CD14-positive monocyte (primary cell): Measurements from ENCODE around the gene CUBN. TPM values are rescaled to one million over a fixed set of nuclear protein-coding genes. Genes with fewer than 3 reads are reported as not detected.

Experiments used
- DNase-seq, 3 donors: peaks; one replicate each; pipeline ENCODE4 v3.0.0-alpha.2; 2011 to 2022
- H2AFZ ChIP-seq: 2 replicates; pipeline ENCODE4 v1.6.0; 2012; ENCODE audit warnings: mild to moderate bottlenecking, low read depth, low read length, inconsistent platforms; ENCODE audit not compliant: insufficient read depth, poor library complexity, severe bottlenecking
- H3K27ac ChIP-seq, 2 donors: 1 replicate in 1 of 2; 2 replicates in 1 of 2; pipeline ENCODE4 v1.5.1; 2012 to 2013; ENCODE audit warnings: low read length in 2 of 2, control low read depth in 1 of 2, inconsistent platforms in 1 of 2, low read depth in 1 of 2, mild to moderate bottlenecking in 1 of 2
- H3K27me3 ChIP-seq, 2 donors: one replicate each; pipeline versions ENCODE4 v1.6.0 to v1.6.1; 2011 to 2013; ENCODE audit warnings: low read length in 2 of 2; ENCODE audit not compliant: control insufficient read depth in 2 of 2, insufficient read depth in 2 of 2
- H3K36me3 ChIP-seq, 2 donors: replicated peaks in 1 of 2; 1 replicate in 1 of 2; 2 replicates in 1 of 2; pipeline versions ENCODE4 v1.5.1 to v1.6.1; 2012 to 2013; ENCODE audit warnings: low read length in 2 of 2, control low read depth in 1 of 2, inconsistent platforms in 1 of 2, mild to moderate bottlenecking in 1 of 2; ENCODE audit not compliant: insufficient read depth in 2 of 2, control insufficient read depth in 1 of 2
- H3K4me1 ChIP-seq, 2 donors: 1 replicate in 1 of 2; 2 replicates in 1 of 2; pipeline versions ENCODE4 v1.5.1 to v1.6.1; 2012 to 2013; ENCODE audit warnings: low read length in 2 of 2, control low read depth in 1 of 2, inconsistent platforms in 1 of 2, mild to moderate bottlenecking in 1 of 2, moderate library complexity in 1 of 2; ENCODE audit not compliant: insufficient read depth in 2 of 2, control insufficient read depth in 1 of 2
- H3K4me2 ChIP-seq: replicated peaks from 2 replicates; pipeline ENCODE3; 2012; ENCODE audit warnings: low read length, moderate library complexity, mild to moderate bottlenecking; ENCODE audit not compliant: poor library complexity, severe bottlenecking; ENCODE audit errors: extremely low read depth
- H3K4me3 ChIP-seq, 3 experiments: fragments of 200-600 bp in 1 of 3; sonication (generic) in 1 of 3; replicated peaks in 1 of 3; 1 replicate in 2 of 3; 2 replicates in 1 of 3; pipeline ENCODE4 v1.5.1; 2011 to 2013; ENCODE audit warnings: low read length in 3 of 3, mild to moderate bottlenecking in 3 of 3, control low read depth in 2 of 3, low read depth in 2 of 3, inconsistent platforms in 1 of 3, moderate library complexity in 1 of 3
- H3K79me2 ChIP-seq: 2 replicates; pipeline ENCODE4 v1.6.0; 2012; ENCODE audit warnings: mild to moderate bottlenecking, control low read depth, inconsistent platforms, low read length, moderate library complexity; ENCODE audit not compliant: insufficient read depth
- H3K9ac ChIP-seq: 2 replicates; pipeline ENCODE4 v1.6.0; 2017; ENCODE audit warnings: low read length, mild to moderate bottlenecking; ENCODE audit not compliant: insufficient read depth, poor library complexity, severe bottlenecking
- H3K9me3 ChIP-seq, 2 donors: replicated peaks in 1 of 2; 1 replicate in 1 of 2; 2 replicates in 1 of 2; pipeline versions ENCODE4 v1.5.1 to v1.6.1; 2012 to 2013; ENCODE audit warnings: low read length in 2 of 2, control low read depth in 1 of 2; ENCODE audit not compliant: control insufficient read depth in 1 of 2, insufficient read depth in 1 of 2
- H4K20me1 ChIP-seq: 2 replicates; pipeline ENCODE4 v1.6.0; 2012; ENCODE audit warnings: mild to moderate bottlenecking, low read length, control low read depth, moderate library complexity; ENCODE audit not compliant: insufficient read depth
- H3K27ac Mint-ChIP-seq, 7 donors: one replicate each; pipeline ENCODE4 v1.8.0; 2020; ENCODE audit warnings: mild to moderate bottlenecking in 7 of 7, mixed read lengths in 7 of 7, moderate library complexity in 6 of 7, inconsistent platforms in 2 of 7
- H3K27me3 Mint-ChIP-seq, 3 donors: one replicate each; pipeline ENCODE4 v1.8.0; 2021 to 2022; ENCODE audit warnings: low read depth in 3 of 3, mild to moderate bottlenecking in 3 of 3, mixed read lengths in 3 of 3, moderate library complexity in 3 of 3, inconsistent platforms in 1 of 3
- H3K36me3 Mint-ChIP-seq, 2 donors: one replicate each; pipeline ENCODE4 v1.8.0; 2020; ENCODE audit warnings: mixed read lengths in 2 of 2, inconsistent platforms in 1 of 2, mild to moderate bottlenecking in 1 of 2
- H3K4me1 Mint-ChIP-seq: one replicate; pipeline ENCODE4 v1.8.0; 2020; ENCODE audit warnings: mild to moderate bottlenecking, mixed read lengths
- H3K4me3 Mint-ChIP-seq, 2 donors: one replicate each; pipeline ENCODE4 v1.8.0; 2020; ENCODE audit warnings: mild to moderate bottlenecking in 2 of 2, mixed read lengths in 2 of 2, moderate library complexity in 1 of 2
- H3K9me3 Mint-ChIP-seq, 7 donors: one replicate each; pipeline ENCODE4 v1.8.0; 2020 to 2022; ENCODE audit warnings: mixed read lengths in 7 of 7, mild to moderate bottlenecking in 6 of 7, moderate library complexity in 6 of 7, inconsistent platforms in 2 of 7
- CTCF ChIP-seq: fragments of 200-600 bp; IDR thresholded peaks from one replicate; pipeline ENCODE4 v1.8.0; 2022; ENCODE audit warnings: antibody characterized with exemption, mild to moderate bottlenecking
- WGBS: methylation state at CpG from one replicate; pipeline ENCODE4 v1.1.5; 2013; ENCODE audit warnings: missing lambda C conversion rate; ENCODE audit not compliant: insufficient coverage; 5-methylcytosine and 5-hydroxymethylcytosine counted together
- intact Hi-C, 2 donors: fragments of 100-400 bp; cut with micrococcal nuclease; formaldehyde crosslinking; loops; one replicate each; pipeline versions ENCODE4 v1.15.0 to v1.15.1; 2023
- polyA plus RNA-seq, 3 donors: library from polyadenylated mRNA; depleted of rRNA in 1 of 3; unstranded in 2 of 3; stranded (reverse) in 1 of 3; fragments of 300-500 nt in 2 of 3; fragments of >200 nt in 1 of 3; fragmentation: Illumina TruSeq in 2 of 3; gene quantifications; 1 replicate in 2 of 3; 2 replicates in 1 of 3; pipeline ENCODE4 v1.2.3, GENCODE V29; 2012 to 2021

CUBN gene
- polyA plus RNA-seq, 3 donors = 0.95 TPM; not detected in 2

DNA sequence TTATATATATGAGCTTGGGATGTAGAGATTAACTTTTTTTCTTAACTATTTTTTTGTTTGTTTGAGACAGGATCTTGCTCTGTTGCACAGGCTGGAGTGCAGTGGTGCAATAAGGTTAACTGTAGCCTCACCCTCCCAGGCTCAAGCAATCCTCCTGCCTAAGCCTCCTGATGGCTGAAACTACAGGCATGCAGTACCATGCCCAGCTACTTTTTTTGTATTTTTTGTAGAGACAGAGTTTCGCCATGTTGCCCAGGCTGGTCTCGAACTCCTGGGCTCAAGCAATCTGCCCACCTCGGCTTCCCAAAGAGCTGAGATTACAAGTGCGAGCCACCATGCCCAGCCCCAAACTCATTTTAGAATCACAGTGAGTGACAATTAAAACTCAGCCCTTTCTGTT lies 105.2 kb downstream of the CUBN start:
- Histone ChIP-seq H2AFZ (no peak overlapping the region), H3K9ac (peak overlapping the region; percentile 72), H3K27ac (peak overlapping the region; percentile 87 to 97), H4K20me1 (no peaks in the 10 kb centered on the region), H3K4me3 (no peak overlapping the region), H3K9me3 (no peaks in the 10 kb centered on the region), H3K4me1 (peaks cover 67 to 76% of the 10 kb centered on the region in 2 donors), H3K79me2 (no peaks in the 10 kb centered on the region), H3K36me3 (no peaks in the 10 kb centered on the region), H3K27me3 (no peaks in the 10 kb centered on the region), H3K4me2 (peak overlapping the region; percentile 62)
- DNase-seq = peak in 2 of 3 donors; percentile 37 to 40
- peaks cover 0 to 5% of the 10 kb centered on the region in 2 donors for H3K36me3 Mint-ChIP-seq
- H3K4me1 Mint-ChIP-seq = peaks cover 66% of the 10 kb centered on the region
- no peak for TF ChIP-seq CTCF
- peaks cover 0 to 2% (median 0%) of the 10 kb centered on the region in 3 donors for H3K27me3 Mint-ChIP-seq
- intact Hi-C loops = loop anchor here in 1 of 2 donors (5.0 to 10.0 kb wide), 2 partner anchors 57 to 110 kb away; no protein-coding TSS in a partner anchor
- peak overlapping the region in 1 of 2 donors; percentile 11 for H3K4me3 Mint-ChIP-seq
- peak overlapping the region; percentile 96 to 99 (median 98) for H3K27ac Mint-ChIP-seq
- peaks cover 0 to under 1% (median 0%) of the 10 kb centered on the region in 7 donors for H3K9me3 Mint-ChIP-seq
- no CpG with 5 or more reads among the region's 4 CpGs for WGBS

- intact Hi-C loops = loop anchor here in 1 of 2 donors (2.0 to 10.0 kb wide), 4 partner anchors 51 to 205 kb away; partner anchors contain the start of gene VIM
- Mint-ChIP-seq H3K27me3 (peaks cover 0 to 2% (median 0%) of the 10 kb centered on the region in 3 donors), H3K4me1 (peaks cover 58% of the 10 kb centered on the region), H3K4me3 (peak overlapping the region; percentile 25 to 79), H3K36me3 (peaks cover 0 to 5% of the 10 kb centered on the region in 2 donors), H3K9me3 (peaks cover 2 to 7% (median 4%) of the 10 kb centered on the region in 7 donors), H3K27ac (peak overlapping the region; percentile 96 to 99 (median 98))
- H3K4me3 ChIP-seq = peak overlapping the region in 1 of 3 experiments; percentile 41
- H3K4me1 ChIP-seq = peaks cover 59 to 68% of the 10 kb centered on the region in 2 donors
- peak overlapping the region; percentile 87 to 97 for H3K27ac ChIP-seq
- DNase-seq = peak; percentile 95 to 99 (median 98)
- 0% methylated on average over 5 of the region's 13 CpGs for WGBS
- H3K36me3 ChIP-seq = no peaks in the 10 kb centered on the region
- no peak for TF ChIP-seq CTCF
- no peaks in the 10 kb centered on the region for H3K27me3 ChIP-seq
- H3K4me2 ChIP-seq = peak overlapping the region; percentile 62
- no peaks in the 10 kb centered on the region for H4K20me1 ChIP-seq
- no peaks in the 10 kb centered on the region for H3K79me2 ChIP-seq
- no peak overlapping the region for H2AFZ ChIP-seq
- peaks cover 0 to 3% of the 10 kb centered on the region in 2 donors for H3K9me3 ChIP-seq
- peak overlapping the region; percentile 72 for H3K9ac ChIP-seq
Measured at GRCh38 chr10:17023386-17024298, 106.0 kb downstream of the CUBN start.
